ENCODE data around the gene ARL14EPL.

DNA sequence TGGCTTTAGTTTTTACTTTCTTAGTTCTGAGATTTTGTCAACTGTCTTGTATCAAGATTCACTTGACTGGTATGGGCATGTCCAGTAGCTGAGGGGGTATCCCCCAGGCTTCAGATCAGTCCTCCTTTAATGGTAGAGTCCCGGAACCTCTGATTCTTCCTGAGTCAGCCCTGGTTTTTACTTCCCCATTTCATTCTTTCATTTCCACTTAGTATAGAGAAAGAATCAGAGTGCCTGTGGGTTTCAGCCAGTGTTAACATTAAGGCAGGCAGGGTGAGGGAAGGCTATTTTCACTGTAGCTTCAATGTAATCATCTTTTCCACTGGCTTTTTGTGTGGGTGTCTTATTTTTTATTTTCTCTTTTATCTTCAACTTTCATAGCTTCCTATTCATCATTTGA is 44.2 kb downstream of the ARL14EPL start:
- TF ChIP-seq EZH2 (IDR thresholded peaks at IDR 0.05) (no peak), POLR2AphosphoS5 (IDR thresholded peaks at IDR 0.05; ENCODE audit: borderline replicate concordance, low read depth, low read length) (no peak)
